Measurements from ENCODE around the gene VPS54.
"Not testable (repeated sequence)": the region's sequence is repeated elsewhere in the genome, so short reads cannot be mapped to it uniquely, and the experiment has no call there.

Gene VPS54

DNA sequence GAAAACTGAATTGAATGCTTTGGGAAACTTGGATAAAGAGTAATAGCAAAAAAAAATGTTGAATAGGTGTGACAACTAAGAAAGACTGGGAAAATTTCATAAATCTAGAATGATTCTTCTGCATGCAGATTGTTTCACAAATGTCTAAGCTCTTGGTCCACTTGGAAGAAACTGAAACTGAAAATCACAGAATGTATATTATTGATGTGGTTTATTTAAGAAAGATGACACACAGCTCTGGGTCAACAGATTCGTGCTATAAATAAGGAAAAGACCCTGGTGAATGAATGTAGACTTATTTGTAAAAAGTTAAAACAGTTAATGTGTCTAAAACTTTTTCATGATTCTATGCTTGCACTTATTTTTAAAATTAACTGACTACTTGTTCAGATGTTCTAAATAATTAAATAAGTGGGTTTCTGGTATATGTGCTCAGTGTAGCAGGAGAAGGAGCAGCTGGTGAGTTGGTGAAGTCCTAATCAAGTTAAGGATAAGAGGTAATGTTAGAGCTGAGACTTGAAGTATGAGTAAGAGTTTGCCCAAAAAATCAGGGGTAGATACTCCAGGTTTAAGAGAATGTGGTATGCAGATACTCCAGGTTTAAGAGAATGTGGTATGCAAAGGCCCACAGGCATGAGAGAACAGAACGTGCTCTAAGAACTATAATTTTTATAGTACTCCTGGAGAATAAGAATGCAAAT is 153.1 kb downstream of the VPS54 start:
- DNase-seq = no peak

DNA sequence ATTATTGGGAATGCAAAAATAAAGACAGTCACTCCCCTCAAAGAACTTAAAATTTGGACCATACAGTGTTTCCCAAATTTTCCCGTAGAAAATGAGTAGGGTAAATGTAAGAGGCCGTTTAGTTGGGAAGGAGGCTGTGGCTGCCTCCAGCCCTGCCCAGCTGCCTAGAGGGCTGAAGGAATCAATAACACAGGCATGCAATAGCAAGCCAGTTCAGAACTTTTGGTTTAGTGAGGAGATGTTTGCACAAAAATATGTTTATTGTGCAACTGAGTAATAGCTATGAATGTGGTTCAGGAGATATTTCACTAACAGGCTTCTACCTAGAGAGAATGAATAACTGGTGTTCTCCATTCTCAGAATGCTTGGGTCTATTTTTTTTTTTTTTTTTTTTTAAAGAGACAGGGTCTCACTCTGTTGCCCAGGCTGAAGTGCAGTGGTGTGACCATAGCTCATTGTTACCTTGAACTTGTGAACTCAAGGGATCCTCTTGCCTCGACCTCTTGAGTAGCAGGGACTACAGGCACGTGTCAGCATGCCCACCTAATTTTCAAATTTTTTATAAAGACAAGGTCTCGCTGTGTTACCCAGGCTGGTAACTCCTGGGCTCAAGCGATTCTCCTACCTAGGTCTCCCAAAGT is 153.9 kb downstream of the VPS54 start:
- DNase-seq = no peak

- DNase-seq = no peak
These were observed 155.5 kb downstream of the VPS54 start for GRCh38 chr2:63863707-63864106.

DNA sequence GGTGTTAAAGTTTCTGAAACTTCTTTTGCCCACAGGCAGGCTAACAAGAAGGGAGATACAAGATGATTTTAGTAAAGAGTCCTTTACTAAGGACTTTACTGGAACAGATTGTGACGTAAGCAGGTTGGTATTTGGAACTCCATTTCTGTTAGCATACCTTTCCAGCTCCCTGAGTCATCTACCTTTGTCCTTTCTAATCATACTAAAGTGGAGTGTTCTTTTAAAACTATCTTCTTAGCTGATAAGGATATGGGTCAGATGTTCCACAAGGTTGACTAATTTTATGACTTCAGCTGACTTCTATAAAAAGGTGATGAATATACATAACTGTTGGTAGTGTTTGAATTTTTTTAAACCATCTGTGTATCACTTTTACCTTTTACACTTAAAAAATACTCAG is 156.4 kb downstream of the VPS54 start:
- peak; percentile 83 for DNase-seq

DNA sequence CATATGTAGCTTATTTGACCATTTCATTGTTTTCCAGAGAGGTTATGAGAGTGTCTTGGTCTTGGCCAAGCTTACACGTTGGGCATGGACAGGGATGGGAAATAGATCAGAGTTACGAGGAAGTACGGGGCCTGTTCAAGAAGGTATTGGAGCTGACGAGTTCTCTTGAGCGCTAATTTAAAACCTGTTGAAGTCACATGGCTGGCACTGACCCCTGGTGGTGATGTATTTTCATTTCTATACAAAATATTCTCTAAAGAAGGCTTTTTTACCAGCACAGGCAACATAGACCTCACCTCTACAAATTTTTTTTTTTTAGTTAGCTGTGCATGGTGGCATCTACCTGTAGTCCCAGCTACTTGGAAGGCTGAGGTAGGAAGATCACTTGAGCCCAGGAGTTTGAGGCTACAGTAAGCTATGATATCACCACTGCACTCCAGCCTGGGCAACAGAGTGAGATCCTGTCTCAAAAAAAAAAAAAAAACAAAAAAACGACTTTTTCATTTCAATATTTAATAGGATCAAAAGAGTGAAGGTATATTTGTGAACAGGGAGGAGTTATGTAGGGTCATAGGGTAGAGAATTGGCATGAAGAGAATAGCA is 157.9 kb downstream of the VPS54 start:
- DNase-seq = peak; percentile 6

- DNase-seq = no peak
These were observed 160.9 kb downstream of the VPS54 start for GRCh38 chr2:63858291-63858690.

GRCh38 chr2:63856303-63856603 is 163.0 kb downstream of the VPS54 start:
- DNase-seq = no peak

- DNase-seq = no peak
These were observed 163.6 kb downstream of the VPS54 start for GRCh38 chr2:63855418-63856302.

DNA sequence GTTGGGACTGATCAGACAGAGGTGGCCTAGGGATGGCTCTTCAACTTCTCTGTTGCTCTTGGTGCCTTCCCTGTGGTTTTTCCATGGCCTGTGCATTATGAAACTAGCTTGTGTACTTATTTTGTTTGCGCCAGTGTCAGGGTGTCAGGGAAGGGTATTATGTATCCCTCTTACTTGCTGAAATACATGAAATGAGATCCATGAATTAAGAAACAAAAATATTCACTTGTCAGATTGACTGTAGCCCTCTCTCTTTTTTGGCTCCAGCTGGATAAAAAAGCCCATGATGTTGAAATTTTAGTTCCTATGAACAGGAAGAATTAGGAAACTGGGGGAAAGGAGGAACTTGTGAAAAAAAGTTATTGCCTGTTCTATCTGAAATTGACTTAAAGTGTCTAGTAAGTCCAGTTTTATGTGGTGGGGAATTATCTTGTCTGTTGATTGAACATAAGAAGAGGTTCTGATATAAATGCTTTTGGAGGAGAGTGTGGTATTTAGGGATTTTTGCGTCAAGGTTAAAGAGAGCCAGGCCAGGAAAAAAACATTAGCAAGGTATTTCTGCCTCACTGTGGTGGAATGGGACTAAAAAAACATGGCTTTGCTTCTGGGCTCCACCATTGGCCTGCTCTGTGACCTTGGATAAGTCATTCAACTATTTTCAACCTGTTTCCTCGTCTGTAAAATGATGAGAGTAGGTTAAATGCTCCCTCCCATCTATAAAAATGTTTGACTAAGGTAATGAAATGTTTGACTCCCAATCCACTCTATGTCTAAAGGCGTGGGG is 165.5 kb downstream of the VPS54 start:
- DNase-seq = no peak

GRCh38 chr2:63851691-63852311 is 167.4 kb downstream of the VPS54 start:
- no peak for DNase-seq

DNA sequence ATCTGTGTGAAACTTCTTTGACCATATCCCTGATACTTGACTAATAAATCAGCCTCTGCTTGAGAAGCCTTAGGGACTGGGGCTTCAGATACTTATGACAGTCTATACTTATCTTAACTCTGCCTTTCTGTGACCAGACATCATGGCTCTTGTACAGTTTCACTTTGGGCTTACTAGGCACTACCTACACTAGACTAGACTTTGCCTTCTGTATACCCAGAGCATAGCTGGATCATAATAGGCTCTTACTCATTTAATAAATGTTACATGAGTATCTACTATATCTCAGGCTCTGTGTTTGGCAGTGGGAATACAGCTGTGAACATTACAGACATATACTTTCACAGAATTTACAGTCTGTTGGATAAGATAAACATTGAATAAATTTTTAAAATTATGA is 168.6 kb downstream of the VPS54 start:
- no peak for DNase-seq

- DNase-seq = no peak
These were observed 169.0 kb downstream of the VPS54 start for GRCh38 chr2:63850204-63850571.

DNA sequence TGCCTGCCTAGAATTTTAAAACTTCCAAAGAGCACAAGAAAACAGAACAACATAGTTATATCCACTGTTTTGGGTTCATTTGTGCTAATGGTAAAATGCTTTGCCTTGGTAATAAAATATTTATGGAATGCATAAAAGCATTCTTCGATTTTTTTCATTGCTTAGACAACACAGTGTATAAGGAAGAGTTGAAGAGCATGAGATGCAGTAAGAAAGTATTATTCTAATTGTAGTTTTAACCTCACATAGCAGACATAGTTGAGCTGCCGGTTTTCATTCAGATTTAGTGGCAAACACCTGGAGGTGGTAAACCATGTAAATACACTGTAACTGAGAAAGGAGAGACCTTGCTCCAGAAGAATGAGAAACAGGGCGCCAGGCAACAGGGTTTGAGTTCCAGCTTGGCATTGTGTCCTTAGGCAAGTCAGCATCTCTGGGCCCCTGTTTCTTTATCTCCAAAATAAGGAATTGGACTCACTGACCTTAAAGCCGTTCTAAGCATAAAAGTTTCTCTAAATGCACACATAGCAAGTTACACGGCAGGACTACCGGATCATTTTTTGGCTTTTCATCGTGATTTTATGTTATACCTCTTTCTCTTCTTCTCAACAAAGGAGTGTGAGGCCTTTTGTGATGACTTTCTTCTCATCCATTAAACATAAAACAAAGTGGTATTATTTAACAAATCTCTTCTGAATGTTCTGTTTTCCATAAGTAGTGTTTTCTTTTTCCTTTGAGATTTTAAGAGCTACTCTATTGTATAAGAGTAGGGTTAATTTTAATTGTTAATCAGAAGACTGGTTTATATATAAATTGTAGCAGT is 169.6 kb downstream of the VPS54 start:
- no peak for DNase-seq

- not testable (repeated sequence) for DNase-seq
These were observed 171.7 kb downstream of the VPS54 start for GRCh38 chr2:63847571-63847970.

DNA sequence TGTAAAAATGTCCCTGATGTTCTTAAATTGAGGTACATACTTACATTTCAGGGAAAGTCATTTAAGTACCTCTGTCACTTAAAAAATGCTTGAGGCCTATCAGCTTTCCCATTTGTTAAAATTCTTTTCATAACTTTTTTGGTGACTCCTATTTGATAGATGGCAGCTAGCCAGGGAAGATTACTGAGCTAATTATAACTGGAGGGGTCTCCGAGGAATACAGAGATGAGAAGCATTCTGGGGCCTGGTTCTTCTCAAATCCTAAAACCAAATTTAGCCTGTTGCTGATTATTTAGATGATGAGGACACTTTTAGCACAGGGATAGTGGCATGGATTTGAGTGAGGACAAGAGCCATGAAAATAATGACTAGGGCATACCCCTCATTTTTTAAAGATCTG is 172.7 kb downstream of the VPS54 start:
- DNase-seq = no peak

DNA sequence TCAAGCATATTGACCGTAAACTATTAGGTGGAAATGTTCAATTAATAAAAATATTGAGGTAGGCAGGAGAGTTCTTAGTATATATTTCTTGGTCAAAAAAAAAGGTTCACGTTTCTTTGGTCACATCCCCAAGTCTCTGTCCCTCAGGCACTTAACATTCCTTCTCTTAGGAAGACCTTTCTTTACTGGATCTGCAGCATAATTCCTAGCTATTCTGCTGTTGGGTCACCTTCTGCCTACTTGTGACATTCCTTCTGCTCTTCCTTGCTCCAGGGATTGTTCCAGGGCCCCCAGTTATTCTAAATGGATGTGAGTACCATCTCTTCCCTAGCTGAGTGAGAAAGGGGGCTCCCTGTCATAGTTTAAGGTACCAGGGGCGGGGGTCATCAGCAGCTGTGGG is 173.4 kb downstream of the VPS54 start:
- no peak for DNase-seq

DNA sequence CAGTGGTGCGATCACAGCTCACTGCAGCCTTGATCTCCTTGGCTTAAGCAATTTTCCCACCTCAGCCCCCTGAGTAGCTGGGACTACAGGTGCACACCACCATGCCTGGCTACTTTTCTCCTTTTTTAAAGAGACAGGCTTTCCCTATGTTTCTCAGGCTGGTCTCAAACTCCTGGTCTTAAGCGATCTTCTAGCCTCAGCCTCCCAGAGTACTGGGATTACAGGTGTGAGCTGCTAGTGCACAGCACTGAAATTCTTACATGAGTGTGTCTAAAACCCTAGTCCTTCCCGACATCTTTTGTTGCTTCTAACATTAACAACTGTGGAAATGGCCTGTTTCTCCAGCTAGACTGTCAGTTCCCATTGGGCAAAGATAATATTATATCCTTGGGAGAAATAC is 174.6 kb downstream of the VPS54 start:
- no peak for DNase-seq

DNA sequence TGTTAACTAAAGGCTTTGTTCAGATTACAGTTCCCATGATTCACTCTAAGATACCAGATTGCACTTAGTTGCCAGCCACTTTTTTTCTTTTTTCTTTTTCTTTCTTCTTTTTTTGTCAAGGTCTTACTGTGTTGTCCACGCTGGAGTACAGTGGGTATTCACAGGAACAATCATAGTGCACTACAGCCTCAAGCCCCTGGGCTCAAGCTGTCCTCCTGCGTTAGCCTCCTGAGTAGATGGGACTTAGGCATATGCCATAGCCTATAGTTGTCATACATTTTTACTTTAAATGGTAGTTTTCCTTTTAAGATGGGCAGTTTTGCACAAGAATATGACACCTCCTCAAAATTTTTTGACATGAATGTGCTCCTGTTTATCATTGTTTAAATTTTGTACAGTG is 175.4 kb downstream of the VPS54 start:
- no peak for DNase-seq

- DNase-seq = no peak
These were observed 176.1 kb downstream of the VPS54 start for GRCh38 chr2:63843093-63843492.

DNA sequence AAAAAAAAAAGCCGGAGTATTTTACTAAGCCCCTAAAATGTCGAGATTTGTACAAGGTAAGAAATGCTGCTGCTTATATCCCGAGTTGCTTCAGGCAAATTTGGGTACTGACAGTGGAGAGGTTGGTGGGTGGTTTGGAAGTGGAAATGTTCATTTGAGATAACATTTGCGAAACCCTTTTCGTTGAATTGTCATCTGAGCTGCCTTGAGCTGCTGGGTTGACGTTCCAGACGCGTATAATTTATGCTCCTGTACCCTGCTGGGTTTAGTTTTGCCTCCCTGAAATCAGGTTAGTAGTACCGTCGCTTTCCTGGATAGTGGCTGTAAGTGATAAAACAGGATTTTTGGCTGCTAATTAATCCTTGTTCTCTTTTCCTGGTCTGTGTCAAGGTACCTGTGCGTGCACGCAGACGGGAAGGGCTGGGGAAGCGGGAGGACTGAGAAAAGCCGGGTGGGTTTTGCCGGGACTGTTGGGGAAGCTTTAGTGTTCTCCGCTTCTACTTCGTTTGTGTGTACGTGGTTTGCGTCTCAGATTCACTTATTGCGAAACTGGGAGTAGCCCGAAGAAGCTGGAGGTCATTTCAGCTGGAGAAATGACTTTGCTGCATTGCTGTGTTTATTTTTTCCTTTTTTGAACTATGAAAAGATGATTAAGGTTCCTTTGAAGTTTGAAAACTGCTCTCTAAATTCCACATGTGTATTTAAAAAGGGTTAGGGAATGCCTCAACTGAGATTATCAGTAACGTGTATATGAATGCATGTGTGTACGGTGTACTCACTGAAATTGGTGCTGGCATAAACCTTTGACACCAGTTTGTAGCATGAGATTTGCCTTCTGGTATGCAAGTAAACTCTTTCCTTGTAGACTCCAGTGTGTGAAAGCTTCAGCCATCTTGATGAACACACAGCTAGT is 176.8 kb downstream of the VPS54 start:
- DNase-seq = peak; percentile 61

Measured in NCI-H226 (cell line).